Fibroblast of villous mesenchyme (primary cell): Measurements from ENCODE around the gene TMEM145. TPM values are rescaled to one million over a fixed set of nuclear protein-coding genes. Genes with fewer than 3 reads are reported as not detected.
A peak's percentile ranks its signal among the peaks of the same experiment; 100 is the strongest.

Experiments
- DNase-seq: peaks from one replicate; pipeline ENCODE4 v3.0.0-alpha.2; 2010; ENCODE audit warnings: low read depth
- H3K4me3 ChIP-seq: 2 replicates; pipeline ENCODE4 v1.5.1; 2011; ENCODE audit warnings: low read depth, mild to moderate bottlenecking, low read length
- total RNA-seq: library from RNA; depleted of rRNA; stranded (reverse); fragments of >200 nt; gene quantifications from 2 replicates; pipeline ENCODE4 v1.2.3, GENCODE V29; 2012
- TF ChIP-seq, protein P1 (sequence below): IDR thresholded peaks from 2 replicates; pipeline ENCODE4 v1.5.1; 2012; ENCODE audit warnings: low read depth, mild to moderate bottlenecking, low read length; ENCODE audit not compliant: insufficient read depth

Gene TMEM145
- total RNA-seq, 1 donor: not detected

- TF ChIP-seq, protein P1, sequence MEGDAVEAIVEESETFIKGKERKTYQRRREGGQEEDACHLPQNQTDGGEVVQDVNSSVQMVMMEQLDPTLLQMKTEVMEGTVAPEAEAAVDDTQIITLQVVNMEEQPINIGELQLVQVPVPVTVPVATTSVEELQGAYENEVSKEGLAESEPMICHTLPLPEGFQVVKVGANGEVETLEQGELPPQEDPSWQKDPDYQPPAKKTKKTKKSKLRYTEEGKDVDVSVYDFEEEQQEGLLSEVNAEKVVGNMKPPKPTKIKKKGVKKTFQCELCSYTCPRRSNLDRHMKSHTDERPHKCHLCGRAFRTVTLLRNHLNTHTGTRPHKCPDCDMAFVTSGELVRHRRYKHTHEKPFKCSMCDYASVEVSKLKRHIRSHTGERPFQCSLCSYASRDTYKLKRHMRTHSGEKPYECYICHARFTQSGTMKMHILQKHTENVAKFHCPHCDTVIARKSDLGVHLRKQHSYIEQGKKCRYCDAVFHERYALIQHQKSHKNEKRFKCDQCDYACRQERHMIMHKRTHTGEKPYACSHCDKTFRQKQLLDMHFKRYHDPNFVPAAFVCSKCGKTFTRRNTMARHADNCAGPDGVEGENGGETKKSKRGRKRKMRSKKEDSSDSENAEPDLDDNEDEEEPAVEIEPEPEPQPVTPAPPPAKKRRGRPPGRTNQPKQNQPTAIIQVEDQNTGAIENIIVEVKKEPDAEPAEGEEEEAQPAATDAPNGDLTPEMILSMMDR: no peak
- no peak overlapping the region for H3K4me3 ChIP-seq
- no peak for DNase-seq
Measured at GRCh38 chr19:42293948-42294347, 19.2 kb upstream of the TMEM145 start.

DNA sequence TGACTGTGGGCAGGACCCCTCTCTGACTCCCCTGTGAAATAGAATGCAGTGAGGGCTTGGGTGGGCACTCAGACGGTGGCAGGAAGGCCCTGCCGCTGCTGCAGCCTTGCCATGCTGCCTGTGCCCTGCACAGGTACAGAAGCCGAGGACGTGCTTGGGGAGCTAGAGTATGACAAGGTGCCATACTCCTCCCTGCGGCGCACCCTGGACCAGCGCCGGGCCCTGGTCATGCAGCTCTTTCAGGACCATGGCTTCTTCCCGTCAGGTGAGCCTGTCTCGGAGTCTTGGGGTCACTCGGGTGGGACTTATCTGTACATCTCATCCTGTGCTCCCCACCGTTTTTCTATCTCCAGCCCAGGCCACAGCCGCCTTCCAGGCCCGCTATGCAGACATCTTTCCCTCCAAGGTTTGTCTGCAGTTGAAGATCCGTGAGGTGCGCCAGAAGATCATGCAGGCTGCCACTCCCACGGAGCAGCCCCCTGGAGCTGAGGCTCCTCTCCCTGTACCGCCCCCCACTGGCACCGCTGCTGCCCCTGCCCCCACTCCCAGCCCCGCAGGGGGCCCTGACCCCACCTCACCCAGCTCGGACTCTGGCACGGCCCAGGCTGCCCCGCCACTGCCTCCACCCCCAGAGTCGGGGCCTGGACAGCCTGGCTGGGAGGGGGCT is 18.5 kb upstream of the TMEM145 start:
- H3K4me3 ChIP-seq: no peak overlapping the region
- no peak for DNase-seq
- TF ChIP-seq, protein P1: no peak

GRCh38 chr19:42295342-42295741 is 17.8 kb upstream of the TMEM145 start:
- no peak for DNase-seq
- TF ChIP-seq, protein P1: no peak
- H3K4me3 ChIP-seq: no peak overlapping the region

GRCh38 chr19:42295831-42296525 is 17.1 kb upstream of the TMEM145 start:
- H3K4me3 ChIP-seq: no peak overlapping the region
- TF ChIP-seq, protein P1: peak; percentile 97
- peak; percentile 51 for DNase-seq

DNA sequence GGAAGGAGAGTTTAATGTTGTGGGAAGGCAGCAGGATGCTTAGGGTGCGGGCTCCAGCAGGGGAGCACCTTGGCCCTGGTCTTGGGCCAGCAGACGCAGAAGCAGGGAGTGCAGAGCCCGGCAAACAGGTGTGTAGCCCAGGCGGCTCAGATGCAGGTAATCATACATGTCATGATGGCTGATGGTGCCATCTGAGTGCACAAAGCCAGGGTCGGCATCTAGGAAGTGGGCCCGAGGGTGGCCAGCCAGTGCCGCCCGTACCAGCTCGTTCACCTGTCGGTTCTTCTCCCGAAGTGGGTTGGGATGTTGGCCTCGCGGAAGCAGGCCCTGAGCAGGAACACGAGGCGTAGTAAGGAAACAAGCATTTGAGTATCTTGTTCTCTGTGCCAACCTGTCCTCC is 16.1 kb upstream of the TMEM145 start:
- TF ChIP-seq, protein P1: no peak
- no peak for DNase-seq
- no peak overlapping the region for H3K4me3 ChIP-seq

DNA sequence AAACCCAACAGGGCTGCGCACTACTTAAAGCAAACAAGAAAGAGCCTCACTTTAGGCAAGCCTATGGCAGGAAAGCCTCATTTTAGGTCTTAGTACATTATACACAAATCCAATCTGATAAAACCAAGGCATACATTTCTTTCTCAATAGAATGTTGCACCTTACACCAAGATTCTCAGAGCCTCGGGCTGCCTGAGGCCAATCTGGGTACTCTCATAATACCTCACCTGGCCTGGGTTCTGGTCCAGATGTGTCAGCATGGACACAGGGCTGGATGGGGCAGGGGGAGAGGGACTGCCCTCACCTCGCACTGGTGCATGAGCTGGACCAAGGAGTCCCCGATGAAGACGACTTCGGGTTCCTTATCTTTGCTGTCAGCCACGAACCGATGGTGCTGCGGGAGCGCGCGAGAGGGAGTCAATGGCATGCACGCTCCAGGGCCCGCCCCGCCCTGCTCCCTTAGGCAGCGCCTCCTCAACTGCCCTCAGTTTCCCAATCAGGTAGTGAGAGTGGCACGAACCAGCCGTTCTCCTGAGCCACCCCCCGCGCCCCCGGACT is 11.4 kb upstream of the TMEM145 start, which contains the start of gene PRR19:
Gene PRR19, plus strand, starts transcription at position 487 of the 558 bp plus-strand sequence. CDS start 7,453 bp downstream, outside the sequence.
- DNase-seq: no peak
- TF ChIP-seq, protein P1: no peak
- peak within 1 kb of the TSS; percentile 76 for H3K4me3 ChIP-seq
